ENCODE measurements around the gene GPR108. TPM values are rescaled to one million over a fixed set of nuclear protein-coding genes. Genes with fewer than 3 reads are reported as not detected.

GPR108 gene
- total RNA-seq, 1 donor from 2014 or later = 41.6 TPM

DNA sequence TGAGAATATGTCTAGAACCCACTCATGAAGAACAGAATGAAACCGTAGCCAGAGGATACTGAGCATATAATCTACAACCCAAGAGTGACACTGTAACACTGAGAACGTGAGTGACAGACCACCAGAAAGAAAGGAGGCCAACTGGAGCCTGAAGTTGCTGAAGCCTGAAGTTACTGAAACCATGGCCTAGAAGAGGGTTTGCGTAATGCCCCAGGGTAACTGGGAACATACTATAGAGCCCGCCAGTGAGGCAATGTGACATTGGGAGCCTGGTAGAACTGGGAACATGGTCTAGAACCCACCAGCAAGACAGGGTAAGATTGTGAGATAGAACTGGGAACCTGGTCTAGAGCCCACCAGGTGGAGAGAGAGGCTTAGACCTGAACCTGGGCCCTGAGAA, 51.9 kb downstream of the GPR108 start:
- H3K36me3 ChIP-seq (ENCODE audit: insufficient read depth, low read length) = no peaks in the 10 kb centered on the region
- Mint-ChIP-seq H3K27me3 (ENCODE audit: low read depth, unreplicated experiment) (peaks cover 3% of the 10 kb centered on the region), H3K9me3 (ENCODE audit: unreplicated experiment) (peaks cover 24% of the 10 kb centered on the region), H3K27ac (ENCODE audit: unreplicated experiment) (no peak overlapping the region), H3K4me3 (ENCODE audit: unreplicated experiment) (no peak overlapping the region), H3K4me1 (ENCODE audit: low read depth, unreplicated experiment) (no peaks in the 10 kb centered on the region), H3K36me3 (ENCODE audit: low read depth, unreplicated experiment) (no peaks in the 10 kb centered on the region)
- no peaks in the 10 kb centered on the region for H4K20me1 ChIP-seq (ENCODE audit: insufficient read depth, low read length)
- peaks cover 4% of the 10 kb centered on the region for H3K9me3 ChIP-seq (ENCODE audit: insufficient read depth, low read depth, low read length)
- no peak overlapping the region for H3K27ac ChIP-seq (ENCODE audit: low read depth, low read length)
- no peak overlapping the region for H3K4me2 ChIP-seq (ENCODE audit: low read length)
- no peaks in the 10 kb centered on the region for H3K79me2 ChIP-seq (ENCODE audit: insufficient read depth, low read length)
- H3K4me3 ChIP-seq (ENCODE audit: insufficient read depth, low read depth, low read length) = no peak overlapping the region
- TF ChIP-seq, protein P1, sequence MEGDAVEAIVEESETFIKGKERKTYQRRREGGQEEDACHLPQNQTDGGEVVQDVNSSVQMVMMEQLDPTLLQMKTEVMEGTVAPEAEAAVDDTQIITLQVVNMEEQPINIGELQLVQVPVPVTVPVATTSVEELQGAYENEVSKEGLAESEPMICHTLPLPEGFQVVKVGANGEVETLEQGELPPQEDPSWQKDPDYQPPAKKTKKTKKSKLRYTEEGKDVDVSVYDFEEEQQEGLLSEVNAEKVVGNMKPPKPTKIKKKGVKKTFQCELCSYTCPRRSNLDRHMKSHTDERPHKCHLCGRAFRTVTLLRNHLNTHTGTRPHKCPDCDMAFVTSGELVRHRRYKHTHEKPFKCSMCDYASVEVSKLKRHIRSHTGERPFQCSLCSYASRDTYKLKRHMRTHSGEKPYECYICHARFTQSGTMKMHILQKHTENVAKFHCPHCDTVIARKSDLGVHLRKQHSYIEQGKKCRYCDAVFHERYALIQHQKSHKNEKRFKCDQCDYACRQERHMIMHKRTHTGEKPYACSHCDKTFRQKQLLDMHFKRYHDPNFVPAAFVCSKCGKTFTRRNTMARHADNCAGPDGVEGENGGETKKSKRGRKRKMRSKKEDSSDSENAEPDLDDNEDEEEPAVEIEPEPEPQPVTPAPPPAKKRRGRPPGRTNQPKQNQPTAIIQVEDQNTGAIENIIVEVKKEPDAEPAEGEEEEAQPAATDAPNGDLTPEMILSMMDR (IDR thresholded peaks at IDR 0.05; ENCODE audit: insufficient read depth, low read depth, low read length) = no peak
- no peak for TF ChIP-seq EZH2 (IDR thresholded peaks at IDR 0.05; ENCODE audit: insufficient read depth, low read length)
- H3K9ac ChIP-seq (ENCODE audit: low read length) = no peak overlapping the region
- H2AFZ ChIP-seq (ENCODE audit: low read depth, low read length) = no peak overlapping the region
- DNase-seq (ENCODE audit: low read depth) (no peak), FAIRE-seq (no peak)
- H3K27me3 ChIP-seq (ENCODE audit: insufficient read depth, low read length) = no peaks in the 10 kb centered on the region
- H3K4me1 ChIP-seq (ENCODE audit: insufficient read depth, low read length) = no peaks in the 10 kb centered on the region

DNA sequence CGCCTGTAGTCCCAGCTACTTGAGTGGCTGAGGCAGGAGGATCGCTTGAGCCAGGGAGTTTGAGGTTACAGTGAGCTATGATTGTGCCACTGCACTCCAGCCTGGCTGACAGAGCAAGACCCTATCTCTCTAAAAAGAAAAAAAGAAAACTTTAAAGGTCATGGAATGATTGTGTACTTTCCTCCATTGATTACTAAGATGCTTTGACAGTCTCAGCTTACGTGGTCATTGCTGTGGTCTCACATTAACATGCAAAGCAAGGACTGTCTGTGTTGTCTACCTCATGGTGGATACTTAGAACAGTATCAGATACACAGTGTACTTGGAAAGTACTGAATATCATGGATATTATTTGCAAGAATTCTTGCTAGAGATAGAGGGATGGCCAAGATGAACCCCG, 53.4 kb downstream of the GPR108 start:
- no peak for DNase-seq (ENCODE audit: low read depth)
- H4K20me1 ChIP-seq (ENCODE audit: insufficient read depth, low read length) = no peaks in the 10 kb centered on the region
- no peaks in the 10 kb centered on the region for H3K4me1 Mint-ChIP-seq (ENCODE audit: low read depth, unreplicated experiment)
- H3K36me3 Mint-ChIP-seq (ENCODE audit: low read depth, unreplicated experiment) = no peaks in the 10 kb centered on the region
- no peak overlapping the region for H3K27ac ChIP-seq (ENCODE audit: low read depth, low read length)
- FAIRE-seq = no peak
- no peak overlapping the region for H3K4me2 ChIP-seq (ENCODE audit: low read length)
- H3K27me3 Mint-ChIP-seq (ENCODE audit: low read depth, unreplicated experiment) = peaks cover 3% of the 10 kb centered on the region
- H3K4me3 ChIP-seq (ENCODE audit: insufficient read depth, low read depth, low read length) = no peak overlapping the region
- H3K79me2 ChIP-seq (ENCODE audit: insufficient read depth, low read length) = no peaks in the 10 kb centered on the region
- H2AFZ ChIP-seq (ENCODE audit: low read depth, low read length) = no peak overlapping the region
- H3K9me3 ChIP-seq (ENCODE audit: insufficient read depth, low read depth, low read length) = peaks cover 4% of the 10 kb centered on the region
- TF ChIP-seq EZH2 (IDR thresholded peaks at IDR 0.05; ENCODE audit: insufficient read depth, low read length) = no peak
- TF ChIP-seq, protein P1 (IDR thresholded peaks at IDR 0.05; ENCODE audit: insufficient read depth, low read depth, low read length) = no peak
- no peak overlapping the region for H3K9ac ChIP-seq (ENCODE audit: low read length)
- no peaks in the 10 kb centered on the region for H3K36me3 ChIP-seq (ENCODE audit: insufficient read depth, low read length)
- peaks cover 28% of the 10 kb centered on the region for H3K9me3 Mint-ChIP-seq (ENCODE audit: unreplicated experiment)
- no peaks in the 10 kb centered on the region for H3K4me1 ChIP-seq (ENCODE audit: insufficient read depth, low read length)
- H3K4me3 Mint-ChIP-seq (ENCODE audit: unreplicated experiment) = no peak overlapping the region
- H3K27me3 ChIP-seq (ENCODE audit: insufficient read depth, low read length) = no peaks in the 10 kb centered on the region
- no peak overlapping the region for H3K27ac Mint-ChIP-seq (ENCODE audit: unreplicated experiment)

DNA sequence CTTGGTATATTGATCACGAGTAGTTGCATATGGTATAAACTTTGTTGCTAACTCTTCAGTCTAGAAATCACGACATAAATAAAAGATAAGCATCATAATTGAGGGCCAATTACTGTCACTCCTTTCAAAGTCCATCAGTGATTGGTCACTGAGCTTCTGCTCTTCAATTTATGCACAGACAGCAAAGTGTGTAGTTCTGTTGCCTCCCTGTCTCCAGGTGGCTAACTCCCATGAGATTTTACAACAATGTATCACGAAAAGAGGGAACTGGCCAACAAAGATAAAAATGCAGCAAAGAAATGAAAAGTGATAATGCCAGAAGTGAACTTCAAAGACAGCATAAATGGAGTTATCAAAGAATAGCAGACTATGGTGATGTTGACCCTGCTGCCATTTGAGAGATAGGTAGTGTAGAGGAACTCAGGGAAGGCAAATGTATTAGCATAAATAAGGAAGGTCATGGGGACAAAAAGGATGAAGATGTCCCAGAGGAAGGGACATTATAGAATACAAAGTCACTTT, 54.7 kb downstream of the GPR108 start:
- Histone ChIP-seq H3K9ac (ENCODE audit: low read length) (no peak overlapping the region), H4K20me1 (ENCODE audit: insufficient read depth, low read length) (no peaks in the 10 kb centered on the region), H3K4me3 (ENCODE audit: insufficient read depth, low read depth, low read length) (no peak overlapping the region), H3K36me3 (ENCODE audit: insufficient read depth, low read length) (no peaks in the 10 kb centered on the region), H3K27ac (ENCODE audit: low read depth, low read length) (no peak overlapping the region), H3K9me3 (ENCODE audit: insufficient read depth, low read depth, low read length) (no peaks in the 10 kb centered on the region), H2AFZ (ENCODE audit: low read depth, low read length) (no peak overlapping the region), H3K4me2 (ENCODE audit: low read length) (no peak overlapping the region), H3K4me1 (ENCODE audit: insufficient read depth, low read length) (no peaks in the 10 kb centered on the region), H3K79me2 (ENCODE audit: insufficient read depth, low read length) (no peaks in the 10 kb centered on the region), H3K27me3 (ENCODE audit: insufficient read depth, low read length) (no peaks in the 10 kb centered on the region)
- FAIRE-seq (no peak), DNase-seq (ENCODE audit: low read depth) (no peak)
- Mint-ChIP-seq H3K36me3 (ENCODE audit: low read depth, unreplicated experiment) (no peaks in the 10 kb centered on the region), H3K27me3 (ENCODE audit: low read depth, unreplicated experiment) (peaks cover 3% of the 10 kb centered on the region), H3K27ac (ENCODE audit: unreplicated experiment) (no peak overlapping the region), H3K4me3 (ENCODE audit: unreplicated experiment) (no peak overlapping the region), H3K4me1 (ENCODE audit: low read depth, unreplicated experiment) (no peaks in the 10 kb centered on the region), H3K9me3 (ENCODE audit: unreplicated experiment) (peaks cover 29% of the 10 kb centered on the region)
- no peak for TF ChIP-seq EZH2 (IDR thresholded peaks at IDR 0.05; ENCODE audit: insufficient read depth, low read length)
- TF ChIP-seq, protein P1 (IDR thresholded peaks at IDR 0.05; ENCODE audit: insufficient read depth, low read depth, low read length) = no peak

All from astrocyte (in vitro differentiated cells and primary cell).